ENCODE measurements around the gene RAB38. TPM values are rescaled to one million over a fixed set of nuclear protein-coding genes. Genes with fewer than 3 reads are reported as not detected.

The RAB38 gene
- total and polyA plus RNA-seq, 2 donors (not counting 1 experiment from before 2014, with no cell fraction given): not detected

DNA sequence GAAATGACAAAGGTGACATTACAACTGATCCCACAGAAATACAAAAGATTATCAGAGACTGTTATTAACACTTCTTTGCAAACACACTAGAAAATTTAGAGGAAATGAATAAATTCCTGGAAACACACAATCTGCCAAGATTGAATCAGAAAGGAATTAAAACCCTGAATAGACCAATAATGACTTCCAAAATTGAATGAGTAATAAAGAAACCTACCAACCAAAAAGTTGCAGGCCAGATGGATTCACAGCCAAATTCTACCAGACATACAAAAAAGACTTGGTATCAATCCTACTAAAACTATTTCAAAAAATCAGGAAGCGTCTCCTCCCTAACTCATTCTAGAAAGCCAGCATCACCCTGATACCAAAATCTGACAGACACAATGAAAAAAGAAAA lies 17.2 kb downstream of the RAB38 start:
- DNase-seq (no peak), ATAC-seq (ENCODE audit: low read depth) (no peak)
- no peaks in the 10 kb centered on the region for H4K20me1 ChIP-seq (ENCODE audit: control insufficient read depth, insufficient read depth, low read length, poor library complexity, severe bottlenecking)
- TF ChIP-seq, protein P1, sequence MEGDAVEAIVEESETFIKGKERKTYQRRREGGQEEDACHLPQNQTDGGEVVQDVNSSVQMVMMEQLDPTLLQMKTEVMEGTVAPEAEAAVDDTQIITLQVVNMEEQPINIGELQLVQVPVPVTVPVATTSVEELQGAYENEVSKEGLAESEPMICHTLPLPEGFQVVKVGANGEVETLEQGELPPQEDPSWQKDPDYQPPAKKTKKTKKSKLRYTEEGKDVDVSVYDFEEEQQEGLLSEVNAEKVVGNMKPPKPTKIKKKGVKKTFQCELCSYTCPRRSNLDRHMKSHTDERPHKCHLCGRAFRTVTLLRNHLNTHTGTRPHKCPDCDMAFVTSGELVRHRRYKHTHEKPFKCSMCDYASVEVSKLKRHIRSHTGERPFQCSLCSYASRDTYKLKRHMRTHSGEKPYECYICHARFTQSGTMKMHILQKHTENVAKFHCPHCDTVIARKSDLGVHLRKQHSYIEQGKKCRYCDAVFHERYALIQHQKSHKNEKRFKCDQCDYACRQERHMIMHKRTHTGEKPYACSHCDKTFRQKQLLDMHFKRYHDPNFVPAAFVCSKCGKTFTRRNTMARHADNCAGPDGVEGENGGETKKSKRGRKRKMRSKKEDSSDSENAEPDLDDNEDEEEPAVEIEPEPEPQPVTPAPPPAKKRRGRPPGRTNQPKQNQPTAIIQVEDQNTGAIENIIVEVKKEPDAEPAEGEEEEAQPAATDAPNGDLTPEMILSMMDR (IDR thresholded peaks at IDR 0.05): no peak
- no peak for TF ChIP-seq EZH2 (IDR thresholded peaks at IDR 0.05; ENCODE audit: borderline replicate concordance, insufficient read depth, low read depth, low read length, poor library complexity, severe bottlenecking)
- no peaks in the 10 kb centered on the region for H3K36me3 ChIP-seq (replicated peaks in 1 of 2; ENCODE audit: control extremely low read depth in 1 of 2, control insufficient read depth in 1 of 2, extremely low read depth in 1 of 2, insufficient read depth in 2 of 2, low read length in 1 of 2)
- H3K27ac ChIP-seq (ENCODE audit: low read length in 2 of 2): no peak overlapping the region
- WGBS (ENCODE audit: insufficient coverage): 88% methylated on average over 1 of the region's 1 CpG
- no peaks in the 10 kb centered on the region for H3K79me2 ChIP-seq (ENCODE audit: control insufficient read depth, insufficient read depth, low read length)
- ChIA-PET POLR2A (no interaction called here), CTCF (no interaction called here)
- no peak overlapping the region for H3K4me2 ChIP-seq (replicated peaks; ENCODE audit: low read depth, low read length, poor library complexity, severe bottlenecking)
- H3K9me3 ChIP-seq (ENCODE audit: control extremely low read depth in 1 of 3, control insufficient read depth in 2 of 3, insufficient read depth in 1 of 3, low read length in 2 of 3): peaks cover 0 to 13% (median 2%) of the 10 kb centered on the region in 3 donors
- Mint-ChIP-seq H3K4me1 (no peaks in the 10 kb centered on the region), H3K27me3 (peaks cover 14% of the 10 kb centered on the region), H3K9me3 (ENCODE audit: insufficient read depth) (peaks cover 2% of the 10 kb centered on the region), H3K4me3 (no peak overlapping the region), H3K27ac (no peak overlapping the region)
- H2AFZ ChIP-seq (ENCODE audit: insufficient read depth, low read depth, low read length, poor library complexity, severe bottlenecking): no peak overlapping the region
- no peak overlapping the region for H3K4me3 ChIP-seq (ENCODE audit: control extremely low read depth in 1 of 5, extremely low read depth in 1 of 5, insufficient read depth in 1 of 5, low read depth in 2 of 5, low read length in 4 of 5)
- H3K9ac ChIP-seq (ENCODE audit: low read length): no peak overlapping the region
- H3K27me3 ChIP-seq (replicated peaks in 1 of 4; ENCODE audit: control extremely low read depth in 1 of 4, control insufficient read depth in 3 of 4, insufficient read depth in 4 of 4, low read length in 3 of 4): no peaks in the 10 kb centered on the region
- no peaks in the 10 kb centered on the region for H3K4me1 ChIP-seq (ENCODE audit: control insufficient read depth in 2 of 2, insufficient read depth in 2 of 2, low read length in 2 of 2)
- intact Hi-C loops (cut with micrococcal nuclease): no loop called here

DNA sequence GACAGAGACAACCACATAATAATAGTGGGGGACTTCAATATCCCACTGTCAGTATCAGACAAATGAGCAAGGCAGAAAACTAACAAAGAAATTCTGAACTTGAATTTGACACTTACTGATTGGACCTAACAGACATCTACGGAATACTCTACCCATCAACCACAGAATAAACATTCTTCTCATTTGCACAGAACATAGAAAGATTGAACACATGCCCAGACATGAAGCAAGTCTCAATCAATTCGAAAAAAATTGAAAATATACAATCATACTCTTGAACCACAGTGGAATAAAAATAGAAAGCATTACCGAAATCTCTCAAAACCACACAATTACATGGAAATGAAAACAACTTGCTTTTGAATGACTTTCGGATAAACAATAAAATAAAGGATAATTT lies 17.9 kb downstream of the RAB38 start:
- Histone ChIP-seq H3K79me2 (ENCODE audit: control insufficient read depth, insufficient read depth, low read length) (no peaks in the 10 kb centered on the region), H4K20me1 (ENCODE audit: control insufficient read depth, insufficient read depth, low read length, poor library complexity, severe bottlenecking) (no peaks in the 10 kb centered on the region), H3K4me3 (ENCODE audit: control extremely low read depth in 1 of 5, extremely low read depth in 1 of 5, insufficient read depth in 1 of 5, low read depth in 2 of 5, low read length in 4 of 5) (no peak overlapping the region), H3K9ac (ENCODE audit: low read length) (no peak overlapping the region), H3K4me2 (replicated peaks; ENCODE audit: low read depth, low read length, poor library complexity, severe bottlenecking) (no peak overlapping the region), H2AFZ (ENCODE audit: insufficient read depth, low read depth, low read length, poor library complexity, severe bottlenecking) (no peak overlapping the region), H3K27ac (ENCODE audit: low read length in 2 of 2) (no peak overlapping the region), H3K27me3 (replicated peaks in 1 of 4; ENCODE audit: control extremely low read depth in 1 of 4, control insufficient read depth in 3 of 4, insufficient read depth in 4 of 4, low read length in 3 of 4) (no peaks in the 10 kb centered on the region), H3K9me3 (ENCODE audit: control extremely low read depth in 1 of 3, control insufficient read depth in 2 of 3, insufficient read depth in 1 of 3, low read length in 2 of 3) (peaks cover 0 to 13% (median 2%) of the 10 kb centered on the region in 3 donors), H3K4me1 (ENCODE audit: control insufficient read depth in 2 of 2, insufficient read depth in 2 of 2, low read length in 2 of 2) (no peaks in the 10 kb centered on the region), H3K36me3 (replicated peaks in 1 of 2; ENCODE audit: control extremely low read depth in 1 of 2, control insufficient read depth in 1 of 2, extremely low read depth in 1 of 2, insufficient read depth in 2 of 2, low read length in 1 of 2) (no peaks in the 10 kb centered on the region)
- TF ChIP-seq, protein P1 (IDR thresholded peaks at IDR 0.05): no peak
- TF ChIP-seq EZH2 (IDR thresholded peaks at IDR 0.05; ENCODE audit: borderline replicate concordance, insufficient read depth, low read depth, low read length, poor library complexity, severe bottlenecking): no peak
- intact Hi-C loops (cut with micrococcal nuclease): no loop called here
- CTCF ChIA-PET: no interaction called here
- Mint-ChIP-seq H3K27me3 (peaks cover 10% of the 10 kb centered on the region), H3K4me1 (no peaks in the 10 kb centered on the region), H3K4me3 (no peak overlapping the region), H3K9me3 (ENCODE audit: insufficient read depth) (peaks cover 2% of the 10 kb centered on the region), H3K27ac (no peak overlapping the region)
- WGBS (ENCODE audit: insufficient coverage): 100% methylated on average over 1 of the region's 4 CpGs
- POLR2A ChIA-PET: no interaction called here
- DNase-seq: no peak
- no peak for ATAC-seq (ENCODE audit: low read depth)

Data from B cell (primary cell).